ENCODE data around the gene SPAG4. TPM values are rescaled to one million over a fixed set of nuclear protein-coding genes. Genes with fewer than 3 reads are reported as not detected.

Gene SPAG4
- total and polyA plus RNA-seq, 10 of the 15 experiments (the other 5 are each of a cell fraction or from before 2014, with no cell fraction given), result 0.90 to 12.5 (median 2.4) TPM

GRCh38 chr20:35644806-35645205, 29.2 kb downstream of the SPAG4 start:
- in situ Hi-C loops (cut with MboI) (no loop called here), intact Hi-C loops (cut with micrococcal nuclease; ENCODE audit: unreplicated experiment) (no loop called here)
- no peak overlapping the region for H3K4me2 ChIP-seq (ENCODE audit: control insufficient read depth, insufficient read depth)
- H3K79me2 ChIP-seq (ENCODE audit: control insufficient read depth, insufficient read depth, low read length), result peaks cover 11% of the 10 kb centered on the region
- POLR2A ChIA-PET, result interaction anchor here (0.8 kb wide), 1 partner anchor 22 kb away, joined by 3 read pairs; no protein-coding TSS in a partner anchor
- no peaks in the 10 kb centered on the region; the same call in 1 of the 2 replicates for H4K20me1 ChIP-seq (ENCODE audit: control insufficient read depth, insufficient read depth)
- no TSS peak for BruUV-seq (replicated peaks)
- CTCF ChIA-PET, result interaction anchor here (0.6 to 1.1 kb wide), 3 partner anchors 16 to 28 kb away, joined by 3 to 4 read pairs (median 3); no protein-coding TSS in a partner anchor
- SMC1A ChIA-PET (ENCODE audit: uncharacterized antibody, unreplicated experiment), result no interaction called here
- RAD21 ChIA-PET (ENCODE audit: unreplicated experiment), result no interaction called here
- 71% methylated on average over 2 of the region's 2 CpGs for WGBS (ENCODE audit: insufficient coverage, insufficient replicate concordance, low lambda C conversion rate, missing lambda C conversion rate)
- no peak for DNase-seq (ENCODE audit: low read depth, low spot score)
- no peak for FAIRE-seq
- no peak overlapping the region for H2AFZ ChIP-seq (ENCODE audit: control insufficient read depth, low read depth, low read length)
- TF ChIP-seq, protein P1, sequence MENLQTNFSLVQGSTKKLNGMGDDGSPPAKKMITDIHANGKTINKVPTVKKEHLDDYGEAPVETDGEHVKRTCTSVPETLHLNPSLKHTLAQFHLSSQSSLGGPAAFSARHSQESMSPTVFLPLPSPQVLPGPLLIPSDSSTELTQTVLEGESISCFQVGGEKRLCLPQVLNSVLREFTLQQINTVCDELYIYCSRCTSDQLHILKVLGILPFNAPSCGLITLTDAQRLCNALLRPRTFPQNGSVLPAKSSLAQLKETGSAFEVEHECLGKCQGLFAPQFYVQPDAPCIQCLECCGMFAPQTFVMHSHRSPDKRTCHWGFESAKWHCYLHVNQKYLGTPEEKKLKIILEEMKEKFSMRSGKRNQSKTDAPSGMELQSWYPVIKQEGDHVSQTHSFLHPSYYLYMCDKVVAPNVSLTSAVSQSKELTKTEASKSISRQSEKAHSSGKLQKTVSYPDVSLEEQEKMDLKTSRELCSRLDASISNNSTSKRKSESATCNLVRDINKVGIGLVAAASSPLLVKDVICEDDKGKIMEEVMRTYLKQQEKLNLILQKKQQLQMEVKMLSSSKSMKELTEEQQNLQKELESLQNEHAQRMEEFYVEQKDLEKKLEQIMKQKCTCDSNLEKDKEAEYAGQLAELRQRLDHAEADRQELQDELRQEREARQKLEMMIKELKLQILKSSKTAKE (IDR thresholded peaks at IDR 0.05; ENCODE audit: low read depth, poor library complexity, severe bottlenecking), result no peak
- no peak for TF ChIP-seq RB1 (IDR thresholded peaks at IDR 0.05; ENCODE audit: borderline replicate concordance)
- TF ChIP-seq BCL11A (IDR thresholded peaks at IDR 0.05; ENCODE audit: low read depth, low read length), result no peak
- TF ChIP-seq PAX5 (IDR thresholded peaks at IDR 0.05; ENCODE audit: borderline replicate concordance, low read depth, low read length), result no peak
- no peak overlapping the region for H3K4me3 ChIP-seq
- ATAC-seq, result no peak
- no peaks in the 10 kb centered on the region for H3K9me3 ChIP-seq (replicated peaks; ENCODE audit: control insufficient read depth, insufficient read depth, low read length)
- H3K9ac ChIP-seq (ENCODE audit: control insufficient read depth, insufficient read depth, low read length), result no peak overlapping the region
- no peak overlapping the region for H3K27ac ChIP-seq (ENCODE audit: control insufficient read depth, insufficient read depth)
- no peaks in the 10 kb centered on the region for H3K4me1 ChIP-seq (ENCODE audit: control insufficient read depth, insufficient read depth, low read length)
- no peaks in the 10 kb centered on the region for H3K27me3 ChIP-seq (replicated peaks in 1 of 2; ENCODE audit: control insufficient read depth in 2 of 2, insufficient read depth in 2 of 2, low read length in 1 of 2)
- H3K36me3 ChIP-seq (ENCODE audit: control insufficient read depth in 2 of 2, insufficient read depth in 2 of 2, low read length in 1 of 2), result 0 out of 4 replicates have a peak, but pooled peaks cover 0 to 7% of the 10 kb centered on the region in 2 experiments

- Histone ChIP-seq H3K27me3 (replicated peaks in 1 of 2; ENCODE audit: control insufficient read depth in 2 of 2, insufficient read depth in 2 of 2, low read length in 1 of 2) (no peaks in the 10 kb centered on the region), H2AFZ (ENCODE audit: control insufficient read depth, low read depth, low read length) (no peak overlapping the region), H3K4me3 (no peak overlapping the region), H3K9ac (ENCODE audit: control insufficient read depth, insufficient read depth, low read length) (no peak overlapping the region), H3K27ac (ENCODE audit: control insufficient read depth, insufficient read depth) (no peak overlapping the region), H4K20me1 (ENCODE audit: control insufficient read depth, insufficient read depth) (peaks cover 3% of the 10 kb centered on the region; the same call in 1 of the 2 replicates), H3K4me2 (ENCODE audit: control insufficient read depth, insufficient read depth) (no peak overlapping the region), H3K79me2 (ENCODE audit: control insufficient read depth, insufficient read depth, low read length) (peaks cover 42% of the 10 kb centered on the region), H3K9me3 (replicated peaks; ENCODE audit: control insufficient read depth, insufficient read depth, low read length) (no peaks in the 10 kb centered on the region), H3K4me1 (ENCODE audit: control insufficient read depth, insufficient read depth, low read length) (no peaks in the 10 kb centered on the region), H3K36me3 (ENCODE audit: control insufficient read depth in 2 of 2, insufficient read depth in 2 of 2, low read length in 1 of 2) (peaks cover 9 to 10% of the 10 kb centered on the region in 2 experiments)
- no TSS peak for BruUV-seq (replicated peaks)
- DNase-seq (ENCODE audit: low read depth, low spot score) (no peak), FAIRE-seq (no peak), ATAC-seq (no peak)
- intact Hi-C loops (cut with micrococcal nuclease; ENCODE audit: unreplicated experiment) (no loop called here), in situ Hi-C loops (cut with MboI) (no loop called here)
- RAD21 ChIA-PET (ENCODE audit: unreplicated experiment), result interaction anchor here (1.2 to 1.4 kb wide), 2 partner anchors 11 to 30 kb away, joined by 3 to 4 read pairs; no protein-coding TSS in a partner anchor
- SMC1A ChIA-PET (ENCODE audit: uncharacterized antibody, unreplicated experiment), result interaction anchor here (1.1 to 1.6 kb wide), 3 partner anchors 10 to 12 kb away, joined by 3 to 4 read pairs (median 4); no protein-coding TSS in a partner anchor
- CTCF ChIA-PET, result interaction anchor here (0.6 to 2.0 kb wide), 3 partner anchors 10 to 305 kb away, joined by 3 to 4 read pairs (median 3); partner anchors contain the start of gene SCAND1
- POLR2A ChIA-PET, result interaction anchor here (0.6 to 1.2 kb wide), 5 partner anchors 9 to 64 kb away, joined by 3 to 4 read pairs (median 4); no protein-coding TSS in a partner anchor
- TF ChIP-seq MLLT1 (IDR thresholded peaks at IDR 0.05), result no peak
- TF ChIP-seq WRNIP1 (IDR thresholded peaks at IDR 0.05; ENCODE audit: borderline replicate concordance, low read depth, low read length), result no peak
- TF ChIP-seq CTCF (IDR thresholded peaks at IDR 0.05 in 2 of 3, conservative IDR thresholded peaks at IDR 0.05 in 1 of 3; ENCODE audit: control insufficient read depth in 2 of 3, extremely low read depth in 1 of 3, insufficient read depth in 1 of 3, low read depth in 3 of 3, low read length in 3 of 3), result no peak
- TF ChIP-seq KLF5 (IDR thresholded peaks at IDR 0.05; ENCODE audit: partially characterized antibody), result no peak
- no peak for TF ChIP-seq TCF12 (IDR thresholded peaks at IDR 0.05; ENCODE audit: low read depth, low read length)
- no peak for TF ChIP-seq RBBP5 (conservative IDR thresholded peaks at IDR 0.05)
Observed at GRCh38 chr20:35648836-35649235, 33.2 kb downstream of the SPAG4 start.

All from GM12878 (cell line).